OCI-LY7 (cell line): ENCODE data around the gene SYT2.
"Not testable (repeated sequence)": the region's sequence is repeated elsewhere in the genome, so short reads cannot be mapped to it uniquely, and the experiment has no call there.

Experiments used
- CTCF ChIP-seq: fragments of 200-600 bp; sonication (generic); conservative IDR thresholded peaks from 2 replicates; pipeline ENCODE4 v1.5.1; 2014; ENCODE audit warnings: mild to moderate bottlenecking, antibody characterized with exemption, low read length, moderate library complexity, mixed read lengths
- EZH2phosphoT487 ChIP-seq: fragments of 200-600 bp; sonication (generic); IDR thresholded peaks from 2 replicates; pipeline ENCODE4 v1.6.1; 2018; ENCODE audit warnings: low read depth, borderline replicate concordance, mild to moderate bottlenecking, mixed run types, antibody characterized with exemption, low read length, moderate library complexity, mixed read lengths

- TF ChIP-seq CTCF, EZH2phosphoT487: not testable (repeated sequence)
These were observed 95.1 kb downstream of the SYT2 start for GRCh38 chr1:202615208-202615500.
